HUES48 (cell line): ENCODE measurements around the gene NELL1.

Experiments
- H3K27ac ChIP-seq: one replicate; pipeline ENCODE4 v1.7.0; 2013; ENCODE audit warnings: low read depth, low read length, inconsistent platforms
- H3K27me3 ChIP-seq: 2 replicates; pipeline ENCODE4 v1.6.1; 2013; ENCODE audit warnings: mild to moderate bottlenecking, low read length; ENCODE audit not compliant: control insufficient read depth, insufficient read depth
- H3K36me3 ChIP-seq: 2 replicates; pipeline ENCODE4 v1.6.1; 2013; ENCODE audit warnings: low read length; ENCODE audit not compliant: control insufficient read depth, insufficient read depth
- H3K4me1 ChIP-seq: 2 replicates; pipeline ENCODE4 v1.6.1; 2013; ENCODE audit warnings: mild to moderate bottlenecking, low read length; ENCODE audit not compliant: control insufficient read depth, insufficient read depth
- H3K4me3 ChIP-seq: 2 replicates; pipeline ENCODE4 v1.5.1; 2013; ENCODE audit warnings: mild to moderate bottlenecking, low read depth, low read length
- H3K9ac ChIP-seq: 2 replicates; pipeline ENCODE4 v1.6.1; 2013; ENCODE audit warnings: mild to moderate bottlenecking, low read depth, low read length, moderate library complexity
- H3K9me3 ChIP-seq: 2 replicates; pipeline ENCODE4 v1.6.1; 2013; ENCODE audit warnings: low read length; ENCODE audit not compliant: control insufficient read depth, insufficient read depth

Gene NELL1

DNA sequence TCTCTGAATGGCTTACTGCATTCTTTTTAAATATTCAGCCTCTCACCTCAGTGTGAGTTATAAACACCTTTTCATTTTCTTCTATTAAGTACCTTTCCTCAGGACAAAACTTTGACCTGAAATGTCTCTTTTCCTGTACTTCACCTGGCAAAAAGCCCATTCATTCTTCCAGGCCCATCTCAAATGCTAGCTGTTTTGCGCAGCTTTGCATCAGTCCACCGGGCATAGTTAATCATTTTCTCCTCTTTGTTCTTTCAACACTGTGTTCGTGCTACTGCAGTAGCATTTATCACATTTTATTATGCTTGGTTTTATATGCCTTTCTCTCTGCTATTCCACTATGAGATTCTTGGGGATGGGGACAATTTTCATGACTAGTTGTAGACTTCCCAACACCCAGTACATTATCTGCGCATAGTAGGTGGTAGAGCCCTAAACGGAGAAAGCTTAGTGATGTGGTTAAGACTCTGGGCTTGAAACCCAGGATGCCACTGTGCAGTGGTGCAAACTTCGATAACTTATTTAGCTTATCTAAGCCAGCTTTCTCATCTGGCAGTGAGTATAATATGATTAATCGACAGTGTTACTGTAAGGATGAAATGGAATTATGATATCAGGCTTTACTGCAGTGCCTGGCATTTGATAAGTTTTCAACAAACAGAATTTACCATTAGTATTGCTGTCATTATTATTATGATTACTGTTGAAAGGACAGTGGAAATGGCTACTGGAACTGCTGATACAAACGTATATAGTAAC is 695.7 kb downstream of the NELL1 start:
- Histone ChIP-seq H3K4me1 (no peaks in the 10 kb centered on the region; the same call in 1 of the 2 replicates), H3K27ac (no peak overlapping the region), H3K9me3 (no peaks in the 10 kb centered on the region), H3K4me3 (no peak overlapping the region), H3K27me3 (no peaks in the 10 kb centered on the region), H3K36me3 (no peaks in the 10 kb centered on the region), H3K9ac (no peak overlapping the region)

DNA sequence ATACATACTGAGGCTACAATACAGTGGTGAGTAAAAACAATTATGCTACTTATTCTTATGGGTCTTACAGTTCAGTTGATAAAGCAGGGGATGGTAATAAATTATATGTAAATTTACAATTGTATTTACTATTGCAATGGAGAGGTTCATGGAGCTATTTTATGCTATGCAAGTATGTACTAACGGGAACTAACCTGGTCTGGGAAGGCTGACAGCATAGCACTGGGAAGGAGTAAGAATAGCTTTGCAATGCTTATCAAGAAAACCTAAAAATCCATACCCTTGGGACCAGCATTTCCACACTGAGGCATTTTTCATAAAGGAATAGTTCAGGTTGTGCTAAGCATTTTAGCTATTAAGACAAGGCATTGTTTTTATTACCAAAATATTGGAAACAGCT is 700.6 kb downstream of the NELL1 start:
- no peaks in the 10 kb centered on the region for H3K4me1 ChIP-seq
- H3K36me3 ChIP-seq, result no peaks in the 10 kb centered on the region
- H3K9me3 ChIP-seq, result no peaks in the 10 kb centered on the region
- no peak overlapping the region for H3K27ac ChIP-seq
- no peaks in the 10 kb centered on the region for H3K27me3 ChIP-seq
- no peak overlapping the region for H3K9ac ChIP-seq
- H3K4me3 ChIP-seq, result no peak overlapping the region

DNA sequence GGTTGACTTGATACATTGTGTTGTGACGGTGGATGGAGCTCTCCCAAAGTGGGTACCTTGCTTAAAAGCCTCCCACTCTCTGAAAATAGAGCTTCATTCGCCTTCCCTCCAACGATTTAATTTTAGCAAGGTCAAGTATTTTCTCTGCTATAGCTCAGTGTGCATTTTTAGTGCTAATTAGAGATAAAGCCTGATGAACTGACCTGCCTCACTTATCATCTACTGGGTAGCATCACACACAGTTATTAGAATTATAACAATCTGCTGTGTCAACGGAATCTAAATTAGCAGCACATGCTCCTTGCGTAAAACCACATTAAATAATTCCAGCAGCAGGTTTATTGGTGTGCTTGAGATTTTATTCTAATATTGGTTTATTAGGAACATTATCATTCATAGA is 701.7 kb downstream of the NELL1 start:
- H3K4me3 ChIP-seq, result no peak overlapping the region
- no peaks in the 10 kb centered on the region for H3K4me1 ChIP-seq
- no peaks in the 10 kb centered on the region for H3K27me3 ChIP-seq
- H3K27ac ChIP-seq, result no peak overlapping the region
- no peaks in the 10 kb centered on the region for H3K9me3 ChIP-seq
- no peaks in the 10 kb centered on the region for H3K36me3 ChIP-seq
- H3K9ac ChIP-seq, result no peak overlapping the region

DNA sequence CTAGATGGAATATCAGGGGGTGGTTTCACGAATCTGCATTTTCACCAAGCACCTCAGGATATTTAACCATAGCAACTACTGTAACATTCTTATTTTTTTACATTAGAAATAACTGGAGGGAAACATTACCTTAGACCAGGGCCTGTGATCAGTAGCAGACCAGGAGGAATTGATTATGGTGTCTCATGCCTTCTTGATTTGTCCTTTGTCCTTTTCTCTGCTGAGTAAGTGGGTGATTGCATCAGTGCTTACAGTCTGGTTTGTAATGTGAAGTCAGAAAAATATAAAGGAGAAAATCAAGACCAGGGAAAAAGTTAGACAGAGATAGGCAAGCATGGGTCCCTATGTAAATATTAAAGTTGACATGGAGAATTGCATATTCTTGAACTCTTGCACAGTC is 703.3 kb downstream of the NELL1 start:
- no peaks in the 10 kb centered on the region for H3K9me3 ChIP-seq
- H3K27ac ChIP-seq, result no peak overlapping the region
- H3K9ac ChIP-seq, result no peak overlapping the region
- no peaks in the 10 kb centered on the region for H3K4me1 ChIP-seq
- no peak overlapping the region for H3K4me3 ChIP-seq
- no peaks in the 10 kb centered on the region for H3K27me3 ChIP-seq
- H3K36me3 ChIP-seq, result no peaks in the 10 kb centered on the region

DNA sequence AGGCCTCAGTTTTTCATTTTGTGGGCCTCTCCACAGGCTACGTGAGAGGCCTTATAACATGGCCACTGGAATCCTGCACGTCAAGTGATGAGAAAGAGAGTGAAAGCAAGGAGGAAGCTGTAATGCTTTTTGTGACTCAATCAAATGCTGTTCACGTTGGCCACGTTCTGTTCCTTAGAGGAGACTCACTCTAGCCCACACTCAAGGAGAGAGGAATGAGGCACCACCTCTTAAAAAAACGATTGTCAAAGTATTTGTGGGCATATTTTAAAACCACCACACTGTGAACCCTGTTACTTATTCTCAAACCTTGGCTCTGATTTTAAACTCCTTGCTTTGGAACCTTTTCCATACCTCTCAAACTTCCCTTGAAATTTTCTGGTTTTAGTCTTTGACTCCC is 705.0 kb downstream of the NELL1 start:
- Histone ChIP-seq H3K36me3 (no peaks in the 10 kb centered on the region), H3K27me3 (no peaks in the 10 kb centered on the region), H3K27ac (no peak overlapping the region), H3K4me3 (no peak overlapping the region), H3K9me3 (no peaks in the 10 kb centered on the region), H3K4me1 (no peaks in the 10 kb centered on the region), H3K9ac (no peak overlapping the region)

DNA sequence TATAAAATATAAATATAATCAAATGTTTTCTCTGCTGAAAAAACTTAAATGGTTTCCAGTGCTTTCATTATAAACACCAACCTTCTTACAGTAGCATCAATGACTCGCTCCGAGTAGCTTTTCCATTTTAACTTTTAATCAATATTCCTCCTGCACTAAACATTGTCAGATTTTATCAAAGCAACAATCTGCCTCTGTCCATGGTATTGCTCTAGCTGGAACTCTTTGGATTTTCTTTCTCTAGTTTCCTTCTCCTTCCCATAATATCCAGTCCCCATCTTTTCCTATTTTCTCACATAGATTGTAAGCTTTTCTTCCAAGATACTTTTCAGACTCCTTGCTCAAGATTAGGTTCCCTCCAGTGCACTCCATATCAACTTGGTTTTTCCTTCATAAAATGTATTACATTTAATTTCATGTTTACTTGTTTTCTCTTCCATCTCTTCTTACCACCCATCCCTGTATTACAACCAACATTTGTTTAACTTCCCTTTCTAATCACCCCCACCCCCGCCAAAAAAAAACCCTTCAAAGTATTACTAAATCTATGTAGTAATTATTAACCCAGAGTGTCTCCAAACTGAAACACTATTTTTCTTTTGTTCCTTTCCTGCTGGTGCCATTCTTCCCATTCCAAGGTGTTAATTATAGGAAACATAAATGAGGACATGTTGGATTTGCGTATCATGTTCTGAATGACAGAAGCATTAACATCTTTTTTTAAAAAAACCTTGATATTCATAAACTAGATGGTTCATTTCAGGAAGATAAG is 716.5 kb downstream of the NELL1 start:
- H3K27ac ChIP-seq, result no peak overlapping the region
- no peak overlapping the region for H3K4me3 ChIP-seq
- H3K9ac ChIP-seq, result no peak overlapping the region
- no peaks in the 10 kb centered on the region for H3K9me3 ChIP-seq
- H3K27me3 ChIP-seq, result no peaks in the 10 kb centered on the region
- no peaks in the 10 kb centered on the region for H3K4me1 ChIP-seq
- H3K36me3 ChIP-seq, result no peaks in the 10 kb centered on the region

DNA sequence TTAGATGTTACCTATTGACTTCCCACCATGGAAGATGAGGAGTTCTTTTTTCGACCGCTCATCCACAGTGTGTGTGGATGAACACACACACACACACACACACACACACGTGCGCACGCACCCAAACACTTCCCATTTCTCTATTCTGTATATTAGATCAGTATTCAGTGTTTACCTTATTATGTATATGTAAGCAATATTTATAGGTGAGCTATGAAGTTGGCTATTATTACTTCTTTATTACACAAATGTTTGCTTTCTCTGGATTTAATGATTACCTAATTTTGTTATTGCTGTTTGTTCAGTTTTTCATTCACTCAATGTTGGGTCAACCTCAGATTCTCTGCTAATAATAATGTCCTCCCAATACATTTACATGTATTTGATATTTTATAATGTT is 721.0 kb downstream of the NELL1 start:
- no peaks in the 10 kb centered on the region for H3K36me3 ChIP-seq
- H3K9ac ChIP-seq, result no peak overlapping the region
- no peaks in the 10 kb centered on the region for H3K4me1 ChIP-seq
- H3K27me3 ChIP-seq, result no peaks in the 10 kb centered on the region
- H3K4me3 ChIP-seq, result no peak overlapping the region
- H3K27ac ChIP-seq, result no peak overlapping the region
- H3K9me3 ChIP-seq, result no peaks in the 10 kb centered on the region

DNA sequence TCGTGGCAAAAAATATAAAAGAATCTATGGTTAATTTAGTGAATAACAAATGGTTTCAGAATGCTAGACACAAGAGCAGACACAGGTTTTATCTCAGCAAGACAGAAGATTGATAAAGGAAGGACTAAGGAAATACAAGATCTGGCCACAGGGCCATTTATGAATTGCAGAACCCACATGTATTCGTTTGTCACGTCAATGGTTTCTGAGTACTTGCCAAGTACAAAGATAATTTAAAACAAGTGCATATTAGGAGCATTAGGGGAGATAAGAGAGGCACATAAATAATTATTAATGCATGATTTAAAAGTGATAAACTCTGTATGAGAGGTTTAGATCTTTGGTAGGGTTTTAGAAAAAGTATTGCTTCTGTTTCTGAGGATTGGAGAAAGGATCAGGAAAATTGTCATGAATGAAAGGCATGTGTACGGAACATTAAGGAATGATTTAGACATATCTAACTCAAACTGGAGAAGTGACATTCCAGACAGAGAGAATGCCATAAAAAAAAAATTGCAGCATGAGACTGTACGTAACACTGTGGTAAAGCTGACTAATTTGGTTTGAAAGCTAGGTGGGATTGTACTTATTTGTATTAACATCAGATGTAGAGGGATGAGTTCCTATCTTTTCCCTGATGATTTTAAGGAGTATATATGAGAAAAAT is 727.1 kb downstream of the NELL1 start:
- H3K36me3 ChIP-seq, result no peaks in the 10 kb centered on the region
- H3K4me3 ChIP-seq, result no peak overlapping the region
- no peak overlapping the region for H3K9ac ChIP-seq
- H3K9me3 ChIP-seq, result no peaks in the 10 kb centered on the region
- H3K27me3 ChIP-seq, result no peaks in the 10 kb centered on the region
- H3K4me1 ChIP-seq, result no peaks in the 10 kb centered on the region
- H3K27ac ChIP-seq, result no peak overlapping the region

DNA sequence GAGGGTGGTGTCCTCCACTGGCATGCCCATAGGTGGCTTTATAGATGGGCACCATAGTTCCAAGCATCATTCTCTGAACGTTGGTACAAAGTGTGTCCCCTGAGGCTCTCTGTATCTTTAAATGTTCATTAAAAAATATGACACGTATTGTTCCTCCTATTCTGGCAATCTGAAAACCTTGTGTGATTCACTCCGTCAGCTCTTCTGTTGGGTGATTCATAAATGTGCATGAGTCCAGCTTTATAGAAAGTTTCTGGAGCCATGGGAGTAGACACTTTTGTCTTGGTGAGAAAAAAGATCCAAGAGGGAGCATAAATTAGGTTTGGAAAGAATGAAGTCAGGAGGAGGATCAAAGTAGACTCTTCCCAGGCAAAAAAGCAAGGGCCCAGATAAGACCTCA is 728.8 kb downstream of the NELL1 start:
- H3K9me3 ChIP-seq, result no peaks in the 10 kb centered on the region
- H3K9ac ChIP-seq, result no peak overlapping the region
- H3K4me3 ChIP-seq, result no peak overlapping the region
- no peaks in the 10 kb centered on the region for H3K4me1 ChIP-seq
- no peaks in the 10 kb centered on the region for H3K36me3 ChIP-seq
- no peaks in the 10 kb centered on the region for H3K27me3 ChIP-seq
- H3K27ac ChIP-seq, result no peak overlapping the region

DNA sequence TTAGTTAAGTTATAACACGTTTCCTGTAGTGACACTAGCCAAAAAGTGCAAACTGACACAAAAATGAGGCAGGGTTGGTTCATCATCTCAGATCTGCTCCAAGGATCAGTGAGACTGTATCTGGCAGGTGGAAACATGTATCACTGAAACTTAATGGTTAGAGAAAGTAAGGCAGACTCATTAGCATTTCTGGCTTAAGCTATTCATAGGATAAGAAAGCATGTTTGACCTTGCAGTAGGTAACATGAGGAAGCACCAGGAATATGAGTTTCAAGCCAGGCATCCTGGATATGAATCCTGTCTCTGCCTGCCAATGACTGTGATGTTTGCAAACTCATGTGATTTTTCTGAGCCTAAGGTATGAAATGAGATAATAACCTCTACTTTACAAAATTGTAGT is 732.1 kb downstream of the NELL1 start:
- Histone ChIP-seq H3K4me3 (no peak overlapping the region), H3K9me3 (no peaks in the 10 kb centered on the region), H3K9ac (no peak overlapping the region)

DNA sequence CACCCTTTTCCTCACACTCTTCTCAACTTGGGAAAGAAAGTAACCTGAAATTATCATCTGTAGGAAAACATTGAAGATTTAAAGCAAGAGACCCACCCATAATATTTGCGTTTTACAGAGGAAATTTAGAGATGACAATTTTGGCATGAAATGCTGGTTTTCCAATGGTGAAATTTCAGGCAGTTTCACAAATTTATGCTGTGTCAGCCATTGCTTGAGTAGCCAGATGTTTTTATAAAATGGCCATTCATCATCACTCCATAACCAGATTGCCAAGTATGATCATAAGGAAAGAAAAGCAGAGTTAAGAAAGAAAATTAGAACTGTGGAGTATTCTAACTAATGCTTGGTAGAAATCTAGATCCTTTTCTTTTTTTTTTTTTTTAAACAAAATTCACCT is 732.9 kb downstream of the NELL1 start:
- H3K36me3 ChIP-seq, result no peaks in the 10 kb centered on the region
- no peak overlapping the region for H3K27ac ChIP-seq
- no peaks in the 10 kb centered on the region for H3K4me1 ChIP-seq
- no peak overlapping the region for H3K4me3 ChIP-seq
- no peaks in the 10 kb centered on the region for H3K27me3 ChIP-seq
- H3K9me3 ChIP-seq, result no peaks in the 10 kb centered on the region
- H3K9ac ChIP-seq, result no peak overlapping the region

More for the DNA sequence above, 732.1 kb downstream of the NELL1 start:
- Histone ChIP-seq H3K27ac (no peak overlapping the region), H3K4me1 (no peaks in the 10 kb centered on the region), H3K36me3 (no peaks in the 10 kb centered on the region), H3K27me3 (no peaks in the 10 kb centered on the region)
